Measurements from ENCODE around the gene LY6G5C. TPM values are rescaled to one million over a fixed set of nuclear protein-coding genes. Genes with fewer than 3 reads are reported as not detected.
A peak's percentile ranks its signal among the peaks of the same experiment; 100 is the strongest.

LY6G5C gene
- total and polyA plus RNA-seq, 2 of the 13 experiments (the other 11 are each of a cell fraction or from before 2014, with no cell fraction given): 0.33 to 0.55 TPM

DNA sequence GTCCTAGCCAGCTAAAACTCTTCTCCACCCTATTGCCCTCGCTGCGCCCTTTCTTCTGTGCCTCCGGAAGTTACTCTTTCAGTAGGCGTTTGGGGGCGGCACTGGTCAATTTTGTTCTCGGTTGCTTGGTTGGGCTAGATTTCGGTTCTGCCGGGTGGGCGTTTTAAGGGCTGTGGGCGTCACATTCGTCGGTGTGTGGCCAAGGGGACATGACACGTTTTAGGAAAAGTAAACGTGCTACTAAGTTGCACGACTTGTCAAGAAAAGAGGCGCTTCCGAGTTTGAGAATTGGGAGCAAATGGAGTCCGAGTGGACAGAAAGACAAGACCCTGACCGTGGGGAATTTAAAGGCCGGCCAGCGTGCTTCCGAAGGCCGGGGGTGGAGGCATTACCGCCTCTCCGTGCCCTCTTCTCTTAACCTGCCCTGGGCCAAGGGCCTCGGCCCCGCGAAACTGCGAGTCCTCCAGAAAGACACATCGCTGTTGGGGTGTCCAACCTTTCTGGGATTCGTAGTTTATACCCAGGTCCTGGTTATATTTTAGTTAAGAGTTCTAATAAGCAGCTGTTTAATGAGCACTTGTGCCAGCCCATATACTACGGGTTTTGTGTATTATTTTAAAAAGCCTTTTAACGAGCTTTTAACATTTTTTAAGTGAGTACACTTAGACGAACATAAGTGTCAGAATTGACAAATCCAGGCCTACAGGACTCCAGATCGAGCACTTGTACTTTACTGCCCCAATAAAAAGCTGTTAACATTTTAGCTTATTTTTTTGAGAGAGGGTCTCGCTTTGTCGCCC is 27.7 kb downstream of the LY6G5C start (continued):
- TF ChIP-seq, protein P1, sequence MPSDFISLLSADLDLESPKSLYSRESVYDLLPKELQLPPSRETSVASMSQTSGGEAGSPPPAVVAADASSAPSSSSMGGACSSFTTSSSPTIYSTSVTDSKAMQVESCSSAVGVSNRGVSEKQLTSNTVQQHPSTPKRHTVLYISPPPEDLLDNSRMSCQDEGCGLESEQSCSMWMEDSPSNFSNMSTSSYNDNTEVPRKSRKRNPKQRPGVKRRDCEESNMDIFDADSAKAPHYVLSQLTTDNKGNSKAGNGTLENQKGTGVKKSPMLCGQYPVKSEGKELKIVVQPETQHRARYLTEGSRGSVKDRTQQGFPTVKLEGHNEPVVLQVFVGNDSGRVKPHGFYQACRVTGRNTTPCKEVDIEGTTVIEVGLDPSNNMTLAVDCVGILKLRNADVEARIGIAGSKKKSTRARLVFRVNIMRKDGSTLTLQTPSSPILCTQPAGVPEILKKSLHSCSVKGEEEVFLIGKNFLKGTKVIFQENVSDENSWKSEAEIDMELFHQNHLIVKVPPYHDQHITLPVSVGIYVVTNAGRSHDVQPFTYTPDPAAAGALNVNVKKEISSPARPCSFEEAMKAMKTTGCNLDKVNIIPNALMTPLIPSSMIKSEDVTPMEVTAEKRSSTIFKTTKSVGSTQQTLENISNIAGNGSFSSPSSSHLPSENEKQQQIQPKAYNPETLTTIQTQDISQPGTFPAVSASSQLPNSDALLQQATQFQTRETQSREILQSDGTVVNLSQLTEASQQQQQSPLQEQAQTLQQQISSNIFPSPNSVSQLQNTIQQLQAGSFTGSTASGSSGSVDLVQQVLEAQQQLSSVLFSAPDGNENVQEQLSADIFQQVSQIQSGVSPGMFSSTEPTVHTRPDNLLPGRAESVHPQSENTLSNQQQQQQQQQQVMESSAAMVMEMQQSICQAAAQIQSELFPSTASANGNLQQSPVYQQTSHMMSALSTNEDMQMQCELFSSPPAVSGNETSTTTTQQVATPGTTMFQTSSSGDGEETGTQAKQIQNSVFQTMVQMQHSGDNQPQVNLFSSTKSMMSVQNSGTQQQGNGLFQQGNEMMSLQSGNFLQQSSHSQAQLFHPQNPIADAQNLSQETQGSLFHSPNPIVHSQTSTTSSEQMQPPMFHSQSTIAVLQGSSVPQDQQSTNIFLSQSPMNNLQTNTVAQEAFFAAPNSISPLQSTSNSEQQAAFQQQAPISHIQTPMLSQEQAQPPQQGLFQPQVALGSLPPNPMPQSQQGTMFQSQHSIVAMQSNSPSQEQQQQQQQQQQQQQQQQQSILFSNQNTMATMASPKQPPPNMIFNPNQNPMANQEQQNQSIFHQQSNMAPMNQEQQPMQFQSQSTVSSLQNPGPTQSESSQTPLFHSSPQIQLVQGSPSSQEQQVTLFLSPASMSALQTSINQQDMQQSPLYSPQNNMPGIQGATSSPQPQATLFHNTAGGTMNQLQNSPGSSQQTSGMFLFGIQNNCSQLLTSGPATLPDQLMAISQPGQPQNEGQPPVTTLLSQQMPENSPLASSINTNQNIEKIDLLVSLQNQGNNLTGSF (CRISPR knock-in tag; IDR thresholded peaks at IDR 0.05): no peak
- no peak; the same call in 1 of the 2 replicates for TF ChIP-seq ZMYM3 (CRISPR knock-in tag; IDR thresholded peaks at IDR 0.05)
- no peak; the same call in 1 of the 2 replicates for TF ChIP-seq ARHGAP35 (CRISPR knock-in tag; IDR thresholded peaks at IDR 0.05; ENCODE audit: borderline replicate concordance)
- no peak for TF ChIP-seq ZNF597 (CRISPR knock-in tag; IDR thresholded peaks at IDR 0.05)
- TF ChIP-seq PAF1 (CRISPR knock-in tag; IDR thresholded peaks at IDR 0.05): no peak
- TF ChIP-seq NONO (IDR thresholded peaks at IDR 0.05): no peak
- TF ChIP-seq NONO (CRISPR knock-in tag; conservative IDR thresholded peaks at IDR 0.05): peak; percentile 10; the same call in 1 of the 2 replicates
- no peak for TF ChIP-seq NCOA1 (CRISPR knock-in tag; IDR thresholded peaks at IDR 0.05)
- TF ChIP-seq ELF1 (CRISPR knock-in tag; IDR thresholded peaks at IDR 0.05): peak; percentile 61; the same call in 1 of the 2 replicates
- TF ChIP-seq ZNF75D (CRISPR knock-in tag; IDR thresholded peaks at IDR 0.05; ENCODE audit: borderline replicate concordance): no peak
- TF ChIP-seq ZNF460 (CRISPR knock-in tag; IDR thresholded peaks at IDR 0.05; ENCODE audit: borderline replicate concordance): no peak
- no peak for TF ChIP-seq ZFP62 (CRISPR knock-in tag; IDR thresholded peaks at IDR 0.05)
- TF ChIP-seq GLI4 (CRISPR knock-in tag; IDR thresholded peaks at IDR 0.05; ENCODE audit: borderline replicate concordance): no peak; the same call in 1 of the 2 replicates
- no peak for TF ChIP-seq SIX1 (CRISPR knock-in tag; IDR thresholded peaks at IDR 0.05; ENCODE audit: borderline replicate concordance)
- no peak; the same call in 1 of the 2 replicates for TF ChIP-seq ZNF431 (CRISPR knock-in tag; IDR thresholded peaks at IDR 0.05; ENCODE audit: borderline replicate concordance, low read depth)
- TF ChIP-seq TCF7 (IDR thresholded peaks at IDR 0.05; ENCODE audit: low read depth): 0 out of 2 replicates have a peak, but pooled peaks have one; percentile 23
- TF ChIP-seq PATZ1 (CRISPR knock-in tag; IDR thresholded peaks at IDR 0.05): peak; percentile 56
- TF ChIP-seq CREB3 (CRISPR knock-in tag; IDR thresholded peaks at IDR 0.05): no peak; the same call in 1 of the 2 replicates
- TF ChIP-seq ZNF143 (CRISPR knock-in tag; IDR thresholded peaks at IDR 0.05): no peak
